CD1c-positive myeloid dendritic cell (primary cell): ENCODE results near the gene TIMM17A.
"Not testable (repeated sequence)": the region's sequence is repeated elsewhere in the genome, so short reads cannot be mapped to it uniquely, and the experiment has no call there.

ENCODE experiments used
- DNase-seq: peaks from one replicate; pipeline ENCODE4 v3.0.0-alpha.2; 2016; ENCODE audit errors: extremely low spot score

The TIMM17A gene

GRCh38 chr1:202016022-202016810 lies 60.9 kb downstream of the TIMM17A start:
- no peak for DNase-seq

- no peak for DNase-seq
Observed at GRCh38 chr1:202016811-202017748, 61.8 kb downstream of the TIMM17A start.

GRCh38 chr1:202017749-202018467 lies 62.6 kb downstream of the TIMM17A start:
- no peak for DNase-seq

GRCh38 chr1:202018468-202019234 lies 63.3 kb downstream of the TIMM17A start:
- DNase-seq: no peak

- not testable (repeated sequence) for DNase-seq
Observed at GRCh38 chr1:202019235-202019558, 63.9 kb downstream of the TIMM17A start.
